ENCODE data around the gene SHISA7.

DNA sequence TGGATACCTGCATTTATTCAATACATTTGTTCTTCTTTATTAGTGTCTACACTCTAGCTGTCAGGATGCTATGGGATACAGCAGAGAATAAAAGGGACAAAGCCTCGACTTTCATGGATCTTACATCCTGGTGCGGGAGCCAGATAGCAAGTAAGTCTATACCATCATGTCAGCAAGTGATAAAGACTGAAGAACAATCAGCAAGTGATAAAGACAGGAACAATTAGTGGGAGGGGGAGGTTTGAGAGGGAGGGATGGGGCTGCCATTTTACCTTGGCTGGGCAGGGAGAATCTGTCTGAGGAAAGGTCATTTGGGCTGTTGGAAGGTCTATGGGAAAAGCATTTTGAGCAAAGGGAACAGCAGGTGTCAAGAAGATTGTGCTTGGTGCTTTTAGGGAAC, 32.9 kb downstream of the SHISA7 start:
- TF ChIP-seq, protein P1, sequence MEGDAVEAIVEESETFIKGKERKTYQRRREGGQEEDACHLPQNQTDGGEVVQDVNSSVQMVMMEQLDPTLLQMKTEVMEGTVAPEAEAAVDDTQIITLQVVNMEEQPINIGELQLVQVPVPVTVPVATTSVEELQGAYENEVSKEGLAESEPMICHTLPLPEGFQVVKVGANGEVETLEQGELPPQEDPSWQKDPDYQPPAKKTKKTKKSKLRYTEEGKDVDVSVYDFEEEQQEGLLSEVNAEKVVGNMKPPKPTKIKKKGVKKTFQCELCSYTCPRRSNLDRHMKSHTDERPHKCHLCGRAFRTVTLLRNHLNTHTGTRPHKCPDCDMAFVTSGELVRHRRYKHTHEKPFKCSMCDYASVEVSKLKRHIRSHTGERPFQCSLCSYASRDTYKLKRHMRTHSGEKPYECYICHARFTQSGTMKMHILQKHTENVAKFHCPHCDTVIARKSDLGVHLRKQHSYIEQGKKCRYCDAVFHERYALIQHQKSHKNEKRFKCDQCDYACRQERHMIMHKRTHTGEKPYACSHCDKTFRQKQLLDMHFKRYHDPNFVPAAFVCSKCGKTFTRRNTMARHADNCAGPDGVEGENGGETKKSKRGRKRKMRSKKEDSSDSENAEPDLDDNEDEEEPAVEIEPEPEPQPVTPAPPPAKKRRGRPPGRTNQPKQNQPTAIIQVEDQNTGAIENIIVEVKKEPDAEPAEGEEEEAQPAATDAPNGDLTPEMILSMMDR (conservative IDR thresholded peaks at IDR 0.05; ENCODE audit: low read depth, low read length), result no peak
- no peak for TF ChIP-seq EZH2phosphoT487 (IDR thresholded peaks at IDR 0.05; ENCODE audit: borderline replicate concordance, low read length)
